ENCODE results near the gene DYNC1I1.

GRCh38 chr7:96131525-96131924, 359.2 kb downstream of the DYNC1I1 start:
- TF ChIP-seq EZH2phosphoT487 (IDR thresholded peaks at IDR 0.05; ENCODE audit: insufficient read depth, low read depth) (no peak), EZH2 (IDR thresholded peaks at IDR 0.05; ENCODE audit: insufficient read depth, poor library complexity, severe bottlenecking) (no peak)
